ENCODE results near the gene AGPAT1. TPM values are rescaled to one million over a fixed set of nuclear protein-coding genes. Genes with fewer than 3 reads are reported as not detected.

The AGPAT1 gene
- total and polyA plus RNA-seq, 2 of the 8 experiments (the other 6 are each of a cell fraction or from before 2014, with no cell fraction given), result 96.0 to 222 TPM

GRCh38 chr6:32179766-32180405, 4.0 kb upstream of the AGPAT1 start (continued):
- no peak for TF ChIP-seq CHD7 (IDR thresholded peaks at IDR 0.05; ENCODE audit: insufficient replicate concordance, low read length)
- TF ChIP-seq ASH2L (IDR thresholded peaks at IDR 0.05; ENCODE audit: low read length), result no peak
- TF ChIP-seq POLR2AphosphoS5 (IDR thresholded peaks at IDR 0.05; ENCODE audit: low read depth, low read length), result no peak
- no peak for TF ChIP-seq NRF1 (IDR thresholded peaks at IDR 0.05; ENCODE audit: low read depth, low read length)
- no peak for TF ChIP-seq YY1 (IDR thresholded peaks at IDR 0.05; ENCODE audit: low read depth, low read length)
- no peak for TF ChIP-seq E2F6 (IDR thresholded peaks at IDR 0.05)
- TF ChIP-seq PHF8 (conservative IDR thresholded peaks at IDR 0.05; ENCODE audit: low read depth, low read length), result no peak
- no peak for TF ChIP-seq CREB1 (IDR thresholded peaks at IDR 0.05)
- no peak for TF ChIP-seq ZNF274 (IDR thresholded peaks at IDR 0.05; ENCODE audit: borderline replicate concordance, extremely low read depth, low read length)
- no peak for TF ChIP-seq CHD2 (IDR thresholded peaks at IDR 0.05; ENCODE audit: low read length)
- no peak for TF ChIP-seq EP300 (IDR thresholded peaks at IDR 0.05; ENCODE audit: borderline replicate concordance in 1 of 2, low read depth in 2 of 2, low read length in 2 of 2)
